Measurements from ENCODE around the gene PPP2R3C.

The PPP2R3C gene

DNA sequence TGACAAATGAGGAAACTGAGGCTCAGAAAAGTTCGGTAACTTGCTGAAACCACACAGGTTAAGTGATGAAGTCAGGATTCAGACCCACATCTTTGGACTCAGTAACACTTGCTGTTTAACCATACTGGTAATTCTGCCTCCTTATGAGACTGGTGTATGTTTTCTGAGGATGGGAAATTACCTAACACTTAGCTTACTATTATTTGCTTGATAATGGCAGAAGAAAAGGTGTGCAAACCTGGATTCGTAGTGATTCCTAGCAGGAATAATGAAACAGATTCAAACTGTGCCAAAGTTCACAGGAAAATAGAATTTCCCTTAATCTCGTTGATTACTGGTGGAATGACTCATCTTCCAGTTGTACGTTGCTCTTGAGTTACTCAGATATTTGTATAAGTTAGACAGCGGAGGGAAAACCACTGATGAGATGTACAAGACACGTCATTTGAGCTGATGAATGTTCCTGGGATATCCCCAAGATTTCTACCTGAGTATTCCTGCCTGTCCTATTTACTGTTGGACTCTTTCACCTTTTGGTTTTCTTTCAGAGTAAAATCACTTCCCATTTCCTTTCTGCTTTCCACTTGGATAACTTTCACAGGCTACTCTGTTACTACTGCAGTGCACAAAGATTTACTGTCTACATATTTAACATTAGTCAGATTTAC is 38.1 kb upstream of the PPP2R3C start:
- no peak for TF ChIP-seq FOXM1 (IDR thresholded peaks at IDR 0.05; ENCODE audit: borderline replicate concordance, low read depth)
- no peak for TF ChIP-seq TAF1 (IDR thresholded peaks at IDR 0.05; ENCODE audit: low read depth)
- no peak for TF ChIP-seq EP300 (IDR thresholded peaks at IDR 0.05; ENCODE audit: borderline replicate concordance)
- TF ChIP-seq YY1 (IDR thresholded peaks at IDR 0.05; ENCODE audit: low read depth), result no peak
- TF ChIP-seq NFIC (IDR thresholded peaks at IDR 0.05), result no peak
- no peak for TF ChIP-seq USF1 (IDR thresholded peaks at IDR 0.05)
- TF ChIP-seq ZBTB7A (IDR thresholded peaks at IDR 0.05; ENCODE audit: low read depth), result no peak
- no peak for TF ChIP-seq RAD21 (IDR thresholded peaks at IDR 0.05; ENCODE audit: low read depth)
- no peak for TF ChIP-seq CREB1 (IDR thresholded peaks at IDR 0.05; ENCODE audit: low read depth)
- TF ChIP-seq MAX (IDR thresholded peaks at IDR 0.05), result no peak
- no peak for TF ChIP-seq CEBPB (IDR thresholded peaks at IDR 0.05)
- no peak for TF ChIP-seq TEAD4 (IDR thresholded peaks at IDR 0.05)
- no peak for TF ChIP-seq TCF12 (IDR thresholded peaks at IDR 0.05; ENCODE audit: low read depth)
- no peak for TF ChIP-seq REST (IDR thresholded peaks at IDR 0.05; ENCODE audit: low read depth)
- no peak for TF ChIP-seq EGR1 (IDR thresholded peaks at IDR 0.05)

- TF ChIP-seq TEAD4 (IDR thresholded peaks at IDR 0.05) (no peak), MAX (IDR thresholded peaks at IDR 0.05) (no peak), ZBTB7A (IDR thresholded peaks at IDR 0.05; ENCODE audit: low read depth) (no peak), NFIC (IDR thresholded peaks at IDR 0.05) (no peak), USF1 (IDR thresholded peaks at IDR 0.05) (no peak), EP300 (IDR thresholded peaks at IDR 0.05; ENCODE audit: borderline replicate concordance) (no peak), YY1 (IDR thresholded peaks at IDR 0.05; ENCODE audit: low read depth) (no peak), TCF12 (IDR thresholded peaks at IDR 0.05; ENCODE audit: low read depth) (no peak), REST (IDR thresholded peaks at IDR 0.05; ENCODE audit: low read depth) (no peak), CEBPB (IDR thresholded peaks at IDR 0.05) (no peak), EGR1 (IDR thresholded peaks at IDR 0.05) (no peak), FOXM1 (IDR thresholded peaks at IDR 0.05; ENCODE audit: borderline replicate concordance, low read depth) (no peak), CREB1 (IDR thresholded peaks at IDR 0.05; ENCODE audit: low read depth) (no peak), TAF1 (IDR thresholded peaks at IDR 0.05; ENCODE audit: low read depth) (no peak), RAD21 (IDR thresholded peaks at IDR 0.05; ENCODE audit: low read depth) (no peak)
Observed at GRCh38 chr14:35158951-35159653, 37.3 kb upstream of the PPP2R3C start.

DNA sequence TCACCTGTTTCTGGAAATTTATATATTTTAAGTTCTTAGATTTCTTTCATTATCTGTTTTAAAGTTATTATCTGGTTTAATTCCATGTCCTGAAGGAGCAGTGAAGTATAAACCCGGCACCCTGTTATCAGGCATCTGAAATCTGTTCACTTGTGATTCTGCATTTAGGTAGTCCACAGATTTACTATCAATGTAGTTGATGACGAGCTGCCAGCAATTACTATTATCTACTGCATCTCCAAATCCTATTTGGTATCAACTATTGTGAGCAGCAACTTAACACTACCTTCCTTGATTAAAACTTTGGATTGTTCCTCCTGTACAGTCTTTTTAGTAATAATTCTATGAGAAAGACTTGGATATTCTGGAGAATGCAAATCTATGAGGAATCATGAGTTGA is 36.7 kb upstream of the PPP2R3C start:
- TF ChIP-seq YY1 (IDR thresholded peaks at IDR 0.05; ENCODE audit: low read depth) (no peak), FOXM1 (IDR thresholded peaks at IDR 0.05; ENCODE audit: borderline replicate concordance, low read depth) (no peak), REST (IDR thresholded peaks at IDR 0.05; ENCODE audit: low read depth) (no peak), ZBTB7A (IDR thresholded peaks at IDR 0.05; ENCODE audit: low read depth) (no peak), CREB1 (IDR thresholded peaks at IDR 0.05; ENCODE audit: low read depth) (no peak), USF1 (IDR thresholded peaks at IDR 0.05) (no peak), RAD21 (IDR thresholded peaks at IDR 0.05; ENCODE audit: low read depth) (no peak), TCF12 (IDR thresholded peaks at IDR 0.05; ENCODE audit: low read depth) (no peak), CEBPB (IDR thresholded peaks at IDR 0.05) (no peak), TEAD4 (IDR thresholded peaks at IDR 0.05) (no peak), TAF1 (IDR thresholded peaks at IDR 0.05; ENCODE audit: low read depth) (no peak), EGR1 (IDR thresholded peaks at IDR 0.05) (no peak), EP300 (IDR thresholded peaks at IDR 0.05; ENCODE audit: borderline replicate concordance) (no peak), MAX (IDR thresholded peaks at IDR 0.05) (no peak), NFIC (IDR thresholded peaks at IDR 0.05) (no peak)
